Spleen (tissue), 11 donors: Measurements from ENCODE around the gene C1QTNF8. TPM values are rescaled to one million over a fixed set of nuclear protein-coding genes. Genes with fewer than 3 reads are reported as not detected.

Experiments
- DNase-seq: peaks from one replicate; pipeline ENCODE4 v3.0.0-alpha.2; 2020
- H3K27ac ChIP-seq, 8 donors: fragments of 200-600 bp; sonication (generic) in 7 of 8; 1 replicate in 4 of 8; 2 replicates in 4 of 8; pipeline versions ENCODE4 v1.5.0 to v1.8.0; 2016 to 2021; ENCODE audit warnings: inconsistent platforms in 4 of 8, mild to moderate bottlenecking in 4 of 8, moderate library complexity in 1 of 8
- H3K27me3 ChIP-seq, 7 donors: fragments of 200-600 bp; sonication (generic) in 6 of 7; replicated peaks in 1 of 7; 1 replicate in 4 of 7; 2 replicates in 3 of 7; pipeline versions ENCODE4 v1.5.0 to v1.8.0; 2016 to 2021; ENCODE audit warnings: inconsistent platforms in 3 of 7, mild to moderate bottlenecking in 1 of 7
- H3K36me3 ChIP-seq, 6 donors: fragments of 200-600 bp; sonication (generic) in 5 of 6; 1 replicate in 4 of 6; 2 replicates in 2 of 6; pipeline versions ENCODE4 v1.5.0 to v1.8.0; 2016 to 2021; ENCODE audit warnings: inconsistent platforms in 2 of 6
- H3K4me1 ChIP-seq, 6 donors: fragments of 200-600 bp; sonication (generic) in 5 of 6; 1 replicate in 3 of 6; 2 replicates in 3 of 6; pipeline versions ENCODE4 v1.5.0 to v1.8.0; 2016 to 2021; ENCODE audit warnings: inconsistent platforms in 3 of 6
- H3K4me3 ChIP-seq, 8 donors: fragments of 200-600 bp; sonication (generic) in 7 of 8; 1 replicate in 4 of 8; 2 replicates in 4 of 8; pipeline versions ENCODE4 v1.5.0 to v1.8.0; 2016 to 2021; ENCODE audit warnings: inconsistent platforms in 4 of 8, mild to moderate bottlenecking in 4 of 8, moderate library complexity in 2 of 8
- H3K9me3 ChIP-seq, 8 donors: fragments of 200-600 bp; sonication (generic) in 7 of 8; 1 replicate in 4 of 8; 2 replicates in 4 of 8; pipeline versions ENCODE4 v1.5.0 to v1.8.0; 2016 to 2021; ENCODE audit warnings: inconsistent platforms in 4 of 8
- CTCF ChIP-seq, 11 experiments: fragments of 200-600 bp in 7 of 11; fragments of 450-650 bp in 4 of 11; sonication (generic) in 4 of 11; IDR thresholded peaks in 8 of 11; conservative IDR thresholded peaks in 3 of 11; 1 replicate in 7 of 11; 2 replicates in 4 of 11; pipeline versions ENCODE4 v1.4.0 to v1.8.0; 2016 to 2021; ENCODE audit warnings: antibody characterized with exemption in 11 of 11, inconsistent platforms in 4 of 11, mild to moderate bottlenecking in 1 of 11
- POLR2A ChIP-seq, 3 donors: fragments of 450-650 bp; IDR thresholded peaks; one replicate each; pipeline ENCODE4 v1.5.1; 2017; ENCODE audit warnings: antibody characterized with exemption in 3 of 3, mild to moderate bottlenecking in 1 of 3
- POLR2AphosphoS5 ChIP-seq, 3 donors: sonication (generic); formaldehyde crosslinking; IDR thresholded peaks; one replicate each; pipeline ENCODE4 v1.5.1; 2017; ENCODE audit warnings: antibody characterized with exemption in 3 of 3
- WGBS, 5 donors: extraction: QIAGEN DNeasy Blood & Tissue Kit in 3 of 5; methylation state at CpG; one replicate each; pipeline versions ENCODE4 v1.1.5 to v1.1.7; 2013 to 2018; 5-methylcytosine and 5-hydroxymethylcytosine counted together
- intact Hi-C: fragments of 100-400 bp; cut with DNase I; formaldehyde crosslinking; loops from one replicate; pipeline ENCODE4 v1.15.0; 2023; ENCODE audit warnings: low total_unique reads
- polyA plus RNA-seq, 3 donors: library from polyadenylated mRNA; stranded (reverse); fragments of 200-250 nt; gene quantifications; one replicate each; pipeline ENCODE4 v1.2.1, GENCODE V29; 2013
- total RNA-seq, 7 donors: library from RNA; depleted of rRNA in 3 of 7; stranded (reverse); fragments of >200 nt in 3 of 7; fragmentation: NEBNext Ultra II Directional in 4 of 7; extraction: Animal tissue kit (Norgen Biotek cat#: 25700) in 4 of 7; gene quantifications; one replicate each; pipeline versions ENCODE4 v1.1.0 to v1.2.1, GENCODE V29; 2016 to 2021
- donor health status: healthy with polysubstance abuse.
- donor health status: DM: no; HTN: no; CAD: no; lungs with moderate emphysema.
- donor health status: DM: no; HTN: no; CAD: no.
- donor health status: Bipolar disorder and iron deficiency.
- donor health status: healthy.
- donor health status: DM: no; HTN: no; CAD: no.
- donor health status: DM: yes; HTN: yes; CAD: no.

C1QTNF8 gene
- total and polyA plus RNA-seq, 10 donors: not detected

GRCh38 chr16:1126586-1126985 is 30.5 kb upstream of the C1QTNF8 start:
- intact Hi-C loops: no loop called here
- 38 to 43% (median 40%) methylated on average over 8 to 10 of the region's 10 CpGs for WGBS, 5 donors

GRCh38 chr16:1126044-1126443 is 30.0 kb upstream of the C1QTNF8 start:
- H3K36me3 ChIP-seq: no peaks in the 10 kb centered on the region
- intact Hi-C loops: no loop called here
- no peaks in the 10 kb centered on the region for H3K4me1 ChIP-seq
- 43 to 61% (median 57%) methylated on average over 5 to 17 of the region's 17 CpGs for WGBS, 5 donors
- no peak for DNase-seq
- H3K27ac ChIP-seq: no peak overlapping the region
- H3K9me3 ChIP-seq: no peaks in the 10 kb centered on the region
- TF ChIP-seq POLR2A (IDR thresholded peaks at IDR 0.05) (no peak), CTCF (IDR thresholded peaks at IDR 0.05 in 8 of 11, conservative IDR thresholded peaks at IDR 0.05 in 3 of 11) (no peak), POLR2AphosphoS5 (IDR thresholded peaks at IDR 0.05) (no peak)
- H3K27me3 ChIP-seq: peaks cover 0 to 78% (median 10%) of the 10 kb centered on the region in 7 donors
- H3K4me3 ChIP-seq: no peak overlapping the region

More at GRCh38 chr16:1126586-1126985, 30.5 kb upstream of the C1QTNF8 start:
- Histone ChIP-seq H3K4me1 (no peaks in the 10 kb centered on the region), H3K27ac (no peak overlapping the region), H3K9me3 (no peaks in the 10 kb centered on the region), H3K36me3 (no peaks in the 10 kb centered on the region), H3K27me3 (peaks cover 0 to 78% (median 10%) of the 10 kb centered on the region in 7 donors), H3K4me3 (no peak overlapping the region)
- TF ChIP-seq POLR2A (IDR thresholded peaks at IDR 0.05) (no peak), POLR2AphosphoS5 (IDR thresholded peaks at IDR 0.05) (no peak), CTCF (IDR thresholded peaks at IDR 0.05 in 8 of 11, conservative IDR thresholded peaks at IDR 0.05 in 3 of 11) (no peak)
- no peak for DNase-seq

DNA sequence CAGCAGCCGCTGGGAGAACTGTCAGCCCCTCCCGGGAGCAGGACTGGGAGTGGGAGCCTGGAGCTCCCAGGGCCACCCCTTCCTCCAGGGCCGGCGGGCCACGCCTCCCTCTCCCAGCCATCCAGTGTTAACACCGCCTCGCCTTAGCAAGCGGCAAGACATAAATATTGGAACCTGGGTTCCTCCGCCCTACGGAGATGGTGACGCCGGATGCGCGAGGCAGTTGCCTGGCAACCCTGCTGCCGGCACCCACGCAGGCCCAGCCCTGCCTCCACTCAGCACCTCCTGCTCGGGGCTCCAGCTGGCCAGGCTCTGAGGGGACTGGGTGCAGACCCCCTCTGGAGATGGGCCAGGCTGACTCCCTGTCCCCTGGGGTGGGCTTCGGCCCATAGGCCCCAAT is 29.4 kb upstream of the C1QTNF8 start:
- intact Hi-C loops: no loop called here
- no peak for TF ChIP-seq POLR2AphosphoS5 (IDR thresholded peaks at IDR 0.05)
- no peak for TF ChIP-seq CTCF (IDR thresholded peaks at IDR 0.05 in 8 of 11, conservative IDR thresholded peaks at IDR 0.05 in 3 of 11)
- TF ChIP-seq POLR2A (IDR thresholded peaks at IDR 0.05): no peak
- Histone ChIP-seq H3K9me3 (no peaks in the 10 kb centered on the region), H3K27ac (no peak overlapping the region), H3K4me1 (no peaks in the 10 kb centered on the region), H3K36me3 (no peaks in the 10 kb centered on the region), H3K4me3 (no peak overlapping the region), H3K27me3 (peaks cover 0 to 81% (median 10%) of the 10 kb centered on the region in 7 donors)
- DNase-seq: no peak
- WGBS, 5 donors: 21 to 33% (median 27%) methylated on average over 18 of the region's 18 CpGs; no CpG with 5 or more reads in 1 of the 5 donors

DNA sequence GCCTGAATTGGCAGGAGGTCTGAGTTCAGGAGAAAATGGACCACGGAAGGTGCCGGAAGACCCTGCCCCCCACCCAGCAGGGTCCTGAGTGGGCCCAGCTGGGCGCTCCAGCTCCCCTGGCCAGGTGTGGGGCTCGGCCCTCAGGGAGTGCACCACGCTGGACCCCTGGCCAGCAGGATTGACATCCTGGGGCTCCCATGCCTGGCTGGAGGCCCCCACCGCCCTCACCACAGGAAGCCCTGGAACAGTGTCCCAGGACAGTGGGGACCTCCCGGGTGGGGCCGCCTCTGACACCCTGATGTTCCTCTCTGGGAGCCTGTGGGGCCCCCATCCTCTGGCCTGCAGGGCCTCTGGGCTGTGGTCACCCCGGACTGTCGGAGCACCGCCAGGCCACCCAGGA is 28.8 kb upstream of the C1QTNF8 start:
- no peaks in the 10 kb centered on the region for H3K9me3 ChIP-seq
- H3K27ac ChIP-seq: no peak overlapping the region
- H3K27me3 ChIP-seq: peaks cover 0 to 81% (median 10%) of the 10 kb centered on the region in 7 donors
- TF ChIP-seq CTCF (IDR thresholded peaks at IDR 0.05 in 8 of 11, conservative IDR thresholded peaks at IDR 0.05 in 3 of 11): no peak
- intact Hi-C loops: no loop called here
- H3K4me3 ChIP-seq: no peak overlapping the region
- peaks cover 0 to 5% (median 0%) of the 10 kb centered on the region in 6 donors for H3K4me1 ChIP-seq
- WGBS, 5 donors: 82 to 95% (median 86%) methylated on average over 4 to 11 of the region's 11 CpGs
- DNase-seq: no peak
- no peaks in the 10 kb centered on the region for H3K36me3 ChIP-seq
